Measurements from ENCODE around the gene IQCK. TPM values are rescaled to one million over a fixed set of nuclear protein-coding genes. Genes with fewer than 3 reads are reported as not detected.

IQCK gene
- 5.5 and 13.1 TPM in 2 replicates for total RNA-seq

GRCh38 chr16:19717741-19718623, at the start of gene IQCK, which contains the start of gene KNOP1:
IQCK (plus strand) TSS chr16:19718271; CDS start chr16:19718307, 36 bp downstream.
KNOP1 (minus strand) TSS chr16:19718227; CDS start chr16:19715035, 3,192 bp downstream.

GRCh38 chr16:19884611-19885450, 166.8 kb downstream of the IQCK start, which contains the start of gene GPRC5B:
GPRC5B (minus strand) TSS chr16:19884848; CDS start chr16:19872845, 12,003 bp downstream.

Other genes with a start within 250 kb of the IQCK start
- gene GDE1, start 196.2 kb upstream of the IQCK start, total RNA-seq: 45.9 and 53.1 TPM in 2 replicates
- gene CCP110, start 194.3 kb upstream of the IQCK start, total RNA-seq: 6.9 and 8.0 TPM in 2 replicates
- gene VPS35L, start 162.6 kb upstream of the IQCK start, total RNA-seq: 29.3 and 40.4 TPM in 2 replicates
- gene KNOP1, start within 50 bp of the IQCK start, total RNA-seq: 8.4 and 10.2 TPM in 2 replicates
- gene GPRC5B, start 166.6 kb downstream of the IQCK start, total RNA-seq: 10.9 and 48.9 TPM in 2 replicates